GM18519 (cell line): ENCODE data around the gene GALNT15.

Experiments
- ATAC-seq: cut with Tn5 transposase; IDR thresholded peaks from one replicate; pipeline ENCODE4 v1.9.1; 2021; ENCODE audit warnings: mild to moderate bottlenecking, moderate library complexity; ENCODE audit not compliant: unreplicated experiment, low FRiP score

Gene GALNT15

DNA sequence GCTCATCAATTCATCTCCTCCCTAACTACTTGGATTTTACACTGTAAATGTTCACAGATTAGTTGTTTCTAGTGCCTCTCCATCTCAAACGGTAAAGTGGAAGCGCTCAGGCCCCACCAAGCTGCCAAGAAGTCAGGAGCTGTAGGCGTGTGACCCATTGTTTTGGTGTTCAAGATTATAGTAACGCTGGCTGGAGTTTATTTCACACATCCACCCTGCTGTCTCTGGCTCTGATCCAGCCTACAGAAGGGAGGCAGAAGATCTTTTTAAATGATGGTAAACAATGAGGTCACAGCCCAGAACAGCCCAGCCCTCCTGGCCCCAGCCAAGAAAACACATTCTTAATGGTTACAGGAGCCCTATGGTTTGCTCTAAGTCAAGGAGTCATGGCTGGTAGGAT is 25.7 kb upstream of the GALNT15 start:
- ATAC-seq: no peak

DNA sequence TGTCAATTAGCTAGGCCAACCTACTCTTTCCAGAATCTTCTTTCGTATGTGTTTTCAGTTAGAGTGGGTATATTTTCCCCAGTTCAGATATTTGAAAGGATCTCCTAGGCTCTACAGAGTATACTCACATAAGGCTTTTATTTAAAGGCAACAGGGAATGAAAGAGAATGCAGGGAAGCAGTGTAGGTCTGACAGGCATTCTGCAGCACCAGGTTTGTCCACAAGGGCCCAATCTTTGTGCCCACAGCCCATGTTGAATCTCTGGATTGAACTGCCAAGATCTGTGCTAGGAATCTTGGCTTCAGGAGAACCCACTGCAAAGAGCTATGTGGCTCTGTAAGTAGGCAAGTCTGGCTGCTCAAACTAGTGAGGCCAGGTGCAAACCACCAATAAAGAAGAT is 24.2 kb upstream of the GALNT15 start:
- ATAC-seq: no peak

DNA sequence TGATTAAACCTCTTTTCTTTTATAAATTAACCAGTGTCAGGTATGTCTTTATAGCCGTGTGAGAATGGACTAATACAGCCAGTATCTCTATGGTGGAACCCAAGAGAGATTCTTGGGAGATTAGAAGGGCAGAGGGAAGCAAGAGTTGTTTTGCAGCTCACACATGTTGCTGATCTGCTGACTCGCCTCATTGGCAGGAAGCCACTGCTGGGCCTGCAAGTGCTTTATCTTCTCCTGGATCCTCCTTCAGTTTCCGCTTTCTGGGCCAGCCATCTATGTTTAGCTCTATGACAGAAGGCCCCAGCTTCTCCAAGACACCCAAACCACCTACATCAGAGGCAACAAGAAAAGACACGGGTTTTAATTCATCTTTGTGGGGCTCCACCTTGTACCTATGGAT is 23.4 kb upstream of the GALNT15 start:
- no peak for ATAC-seq

DNA sequence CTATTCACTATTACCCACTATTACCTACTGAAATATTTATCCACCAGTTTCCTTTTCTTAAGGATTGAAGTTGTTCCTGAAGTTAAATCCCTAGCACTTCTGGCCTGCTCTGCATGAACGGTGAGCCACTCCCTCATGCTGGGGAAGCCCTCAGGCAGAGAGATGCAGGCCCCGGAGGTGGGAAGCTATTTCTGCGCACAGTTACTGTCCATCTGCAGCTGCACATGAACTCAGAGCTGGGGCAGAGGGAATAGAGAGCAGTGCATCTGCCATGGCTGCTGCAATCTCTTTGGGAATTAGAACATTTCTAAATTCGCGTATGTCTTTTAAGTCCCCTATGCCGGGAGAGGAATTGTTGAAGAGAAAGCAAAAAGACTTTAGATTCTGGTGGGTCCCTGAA is 6.3 kb upstream of the GALNT15 start:
- ATAC-seq: no peak

DNA sequence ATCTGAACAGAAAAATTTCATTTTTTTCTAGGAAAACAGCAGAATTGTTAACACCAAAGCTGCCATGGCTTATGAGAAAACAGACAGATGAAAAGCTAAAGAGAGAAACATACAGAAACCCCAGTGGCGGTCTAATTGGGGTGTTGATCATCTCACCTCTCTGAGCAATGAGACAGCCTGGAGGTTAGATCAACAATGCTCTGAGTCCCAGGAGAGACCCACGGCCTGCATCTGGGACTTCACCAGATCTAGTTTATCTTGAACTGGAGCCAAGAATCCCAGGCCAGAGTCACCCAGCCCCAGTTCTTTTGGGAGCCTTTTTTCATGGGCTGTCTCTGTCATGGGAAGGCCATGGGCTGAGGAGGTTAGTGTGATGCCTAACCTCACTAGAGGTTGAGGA is 3.5 kb upstream of the GALNT15 start:
- no peak for ATAC-seq

DNA sequence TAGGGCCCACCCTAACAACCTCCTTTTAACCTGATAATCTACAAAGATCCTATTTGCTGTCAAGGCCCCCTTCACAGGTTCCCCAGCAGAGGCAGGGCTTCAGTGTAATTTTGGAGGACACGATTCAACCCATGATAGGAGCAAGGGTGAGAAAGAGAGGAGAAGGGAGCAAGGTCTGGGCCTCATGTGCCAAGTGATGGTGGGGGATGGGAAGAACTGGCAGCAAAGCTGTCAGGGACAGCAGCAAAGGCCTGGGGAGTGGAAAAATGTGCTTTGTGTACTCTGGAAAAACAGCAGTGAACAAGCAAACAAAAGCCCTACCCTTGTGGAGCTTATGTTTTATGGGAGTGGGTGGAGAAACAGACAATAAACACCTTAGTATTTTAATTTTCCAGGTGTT is 2.7 kb upstream of the GALNT15 start:
- ATAC-seq: no peak

DNA sequence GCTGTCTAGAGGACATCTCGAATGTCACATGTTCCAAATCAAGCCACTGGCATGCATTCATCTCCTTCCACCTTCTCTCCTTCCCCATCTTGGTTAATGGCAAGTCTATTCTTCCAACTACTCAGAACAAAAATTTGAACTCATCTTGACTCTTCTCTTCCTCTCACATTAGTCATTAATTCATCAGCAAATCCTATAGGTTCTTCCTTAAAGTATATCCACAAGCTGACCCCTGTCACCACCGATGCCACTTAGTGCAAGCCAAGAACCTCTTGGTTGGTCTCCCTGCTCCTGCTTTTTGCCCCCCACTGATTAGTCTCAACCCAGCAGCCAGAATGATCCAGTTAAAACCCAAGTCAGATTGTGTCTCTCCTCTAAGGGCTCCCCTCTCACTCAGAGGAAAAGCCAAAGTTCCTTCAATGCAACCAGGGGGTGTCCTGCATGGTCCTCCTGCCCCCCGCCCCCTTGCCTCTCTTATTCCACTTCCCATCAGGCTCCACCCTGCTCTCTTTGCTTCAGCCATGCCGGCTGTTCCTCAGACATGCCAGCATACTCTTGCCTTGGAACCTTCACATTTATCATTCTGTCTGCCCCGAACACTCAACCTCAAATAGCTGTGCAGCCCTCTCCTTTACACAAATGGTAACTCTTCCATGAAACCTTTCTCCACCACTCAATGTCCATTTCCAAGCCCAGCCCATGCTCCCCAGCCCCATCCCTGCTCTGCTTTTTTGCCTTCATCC is 1.0 kb upstream of the GALNT15 start:
- no peak for ATAC-seq

DNA sequence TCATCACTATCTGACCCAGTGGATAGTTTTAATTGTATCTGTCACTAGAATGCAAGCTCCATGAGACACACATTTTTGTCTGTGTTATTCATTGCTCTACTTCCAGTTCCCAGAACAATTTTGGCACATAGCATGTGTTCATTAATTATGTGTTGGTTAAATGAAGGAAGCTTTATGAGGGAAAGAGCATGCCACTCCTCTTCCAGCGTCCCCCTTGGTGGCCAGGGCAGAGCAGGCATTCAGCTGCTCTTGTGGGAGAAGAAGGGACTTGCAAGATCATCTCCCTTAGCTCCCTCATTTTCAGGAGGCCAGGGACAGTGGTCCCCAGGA is 489 bp upstream of the GALNT15 start:
- no peak for ATAC-seq

DNA sequence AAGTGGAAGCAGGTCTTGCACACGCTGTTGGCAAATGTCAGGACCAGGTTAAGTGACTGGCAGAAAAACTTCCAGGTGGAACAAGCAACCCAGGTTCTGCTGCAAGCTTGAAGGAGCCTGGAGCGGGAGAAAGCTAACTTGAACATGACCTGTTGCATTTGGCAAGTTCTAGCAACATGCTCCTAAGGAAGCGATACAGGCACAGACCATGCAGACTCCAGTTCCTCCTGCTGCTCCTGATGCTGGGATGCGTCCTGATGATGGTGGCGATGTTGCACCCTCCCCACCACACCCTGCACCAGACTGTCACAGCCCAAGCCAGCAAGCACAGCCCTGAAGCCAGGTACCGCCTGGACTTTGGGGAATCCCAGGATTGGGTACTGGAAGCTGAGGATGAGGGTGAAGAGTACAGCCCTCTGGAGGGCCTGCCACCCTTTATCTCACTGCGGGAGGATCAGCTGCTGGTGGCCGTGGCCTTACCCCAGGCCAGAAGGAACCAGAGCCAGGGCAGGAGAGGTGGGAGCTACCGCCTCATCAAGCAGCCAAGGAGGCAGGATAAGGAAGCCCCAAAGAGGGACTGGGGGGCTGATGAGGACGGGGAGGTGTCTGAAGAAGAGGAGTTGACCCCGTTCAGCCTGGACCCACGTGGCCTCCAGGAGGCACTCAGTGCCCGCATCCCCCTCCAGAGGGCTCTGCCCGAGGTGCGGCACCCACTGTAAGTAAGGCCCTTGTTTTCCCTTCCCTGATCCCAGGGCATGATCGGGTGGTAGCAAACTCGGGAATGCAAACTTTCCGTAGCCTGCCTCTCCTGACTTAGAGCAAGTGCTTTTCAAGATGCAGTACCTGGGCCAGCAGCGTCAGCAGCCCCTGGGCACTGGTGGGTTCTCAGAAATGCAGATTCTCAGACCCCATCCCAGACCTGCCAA is 759 bp downstream of the GALNT15 start:
- no peak for ATAC-seq

DNA sequence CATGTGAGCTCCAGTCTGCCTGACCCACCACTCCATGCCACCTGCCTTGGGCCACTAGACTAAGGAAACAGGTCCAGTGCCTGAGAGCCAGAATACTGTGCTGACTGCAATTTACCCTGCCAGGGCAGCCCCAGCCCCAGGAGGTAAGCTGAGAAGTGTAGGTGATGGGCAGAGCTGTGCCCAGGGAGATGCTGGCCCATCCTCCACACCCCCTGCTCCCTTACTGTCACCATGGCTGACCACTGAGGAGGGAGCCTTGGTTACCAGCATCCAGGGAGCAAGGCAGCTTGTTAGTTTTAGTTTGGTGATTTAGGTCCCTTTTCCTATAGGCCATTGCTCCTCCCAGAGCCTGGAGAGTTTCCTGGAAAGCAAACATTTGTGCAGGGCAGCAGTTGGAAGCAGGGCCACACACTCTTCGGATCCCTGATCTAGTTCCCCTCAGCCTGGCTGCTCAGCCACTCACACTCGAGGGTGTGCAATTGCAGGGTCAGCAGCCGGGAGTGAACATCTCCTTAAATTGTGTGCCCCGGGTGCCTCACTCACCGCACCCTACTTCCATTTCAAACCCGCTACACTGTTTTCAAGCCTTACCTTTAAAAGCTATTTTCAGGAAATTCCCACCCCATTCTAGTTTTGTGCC is 2.0 kb downstream of the GALNT15 start:
- ATAC-seq: no peak

DNA sequence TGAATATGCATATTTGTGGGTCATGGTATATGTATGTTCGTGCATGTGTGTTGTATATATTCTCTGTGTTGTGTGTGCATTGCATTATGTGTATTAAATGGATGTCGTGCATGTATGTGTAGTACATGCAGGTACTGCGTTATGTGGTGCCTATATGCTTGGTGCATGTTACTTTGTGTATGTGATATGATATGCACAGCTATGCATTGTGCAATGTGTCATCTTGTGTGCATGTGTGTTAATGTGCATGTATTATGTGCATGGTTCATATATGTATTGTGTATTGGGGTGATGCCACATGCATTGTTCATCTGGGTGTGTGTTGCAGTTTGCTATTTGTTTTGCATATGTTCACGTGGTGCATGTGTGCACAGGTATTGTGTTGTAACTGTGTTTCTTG is 2.9 kb downstream of the GALNT15 start:
- no peak for ATAC-seq

DNA sequence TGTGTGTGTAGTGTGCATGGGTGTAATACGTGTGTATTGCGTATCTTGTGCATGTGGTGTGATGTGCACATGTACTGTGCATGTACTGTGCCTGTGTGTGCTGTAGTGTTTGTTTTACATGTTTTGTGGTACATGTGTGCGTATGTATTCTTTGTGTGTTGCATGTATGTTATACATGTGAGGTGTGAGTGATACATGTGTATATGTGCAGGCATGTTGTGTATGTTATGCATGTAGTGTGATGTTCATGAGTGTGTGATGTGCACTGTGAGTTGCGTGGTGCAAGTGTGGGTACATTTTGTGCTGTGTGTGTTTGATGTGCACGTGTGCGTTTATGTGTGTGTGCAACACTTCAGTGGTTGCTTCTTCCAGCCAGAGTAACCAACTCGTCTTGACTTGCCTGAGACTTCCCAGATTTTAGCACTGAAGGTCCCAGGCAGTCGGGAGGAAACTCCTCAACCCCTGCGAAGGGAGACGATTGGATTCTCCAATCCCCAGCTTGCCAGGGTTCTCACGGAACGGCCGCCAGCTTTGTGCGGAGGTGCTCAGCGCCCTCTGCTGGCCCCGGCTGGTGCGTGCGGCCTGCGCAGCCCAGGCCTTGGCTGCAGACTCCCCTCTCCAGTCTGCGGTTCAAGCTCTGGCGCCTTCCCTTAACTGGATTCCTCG is 3.6 kb downstream of the GALNT15 start:
- peak; percentile 49 for ATAC-seq

DNA sequence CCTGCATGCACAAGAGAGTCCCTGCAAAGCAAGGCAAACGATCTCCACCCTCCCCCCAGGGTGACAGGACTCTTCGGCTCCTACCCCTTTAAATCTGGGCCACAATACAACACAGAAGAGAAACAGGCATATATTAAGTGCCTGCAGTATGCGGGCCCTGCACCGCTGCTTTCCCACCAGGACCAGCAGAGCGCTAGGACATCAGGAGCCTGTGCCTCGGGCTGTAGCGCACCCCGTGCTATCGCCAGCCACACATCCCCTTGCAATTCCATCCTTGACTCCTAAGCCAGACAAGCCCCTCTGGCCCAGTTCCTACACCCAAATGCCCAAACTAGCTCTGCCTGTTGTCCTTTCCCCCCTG is 4.1 kb downstream of the GALNT15 start:
- no peak for ATAC-seq

DNA sequence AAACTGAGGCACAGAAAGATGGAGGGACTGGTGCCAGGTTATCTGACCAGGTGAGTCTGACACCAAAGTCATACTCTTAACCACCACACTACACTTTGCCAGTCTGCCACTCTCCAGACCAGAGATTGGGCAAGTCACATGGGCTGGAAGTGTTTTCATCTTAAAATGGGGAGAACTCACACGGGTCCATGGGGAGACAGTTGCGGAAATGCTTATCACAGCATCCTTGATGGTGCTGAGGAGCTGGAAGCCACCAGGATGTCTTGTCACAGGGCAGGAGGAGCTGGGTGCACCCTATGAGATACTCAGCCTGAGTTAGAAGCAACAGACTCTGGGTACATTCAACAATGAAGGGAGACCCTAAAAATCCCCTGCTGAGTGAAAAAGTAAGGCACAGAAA is 4.8 kb downstream of the GALNT15 start:
- no peak for ATAC-seq

DNA sequence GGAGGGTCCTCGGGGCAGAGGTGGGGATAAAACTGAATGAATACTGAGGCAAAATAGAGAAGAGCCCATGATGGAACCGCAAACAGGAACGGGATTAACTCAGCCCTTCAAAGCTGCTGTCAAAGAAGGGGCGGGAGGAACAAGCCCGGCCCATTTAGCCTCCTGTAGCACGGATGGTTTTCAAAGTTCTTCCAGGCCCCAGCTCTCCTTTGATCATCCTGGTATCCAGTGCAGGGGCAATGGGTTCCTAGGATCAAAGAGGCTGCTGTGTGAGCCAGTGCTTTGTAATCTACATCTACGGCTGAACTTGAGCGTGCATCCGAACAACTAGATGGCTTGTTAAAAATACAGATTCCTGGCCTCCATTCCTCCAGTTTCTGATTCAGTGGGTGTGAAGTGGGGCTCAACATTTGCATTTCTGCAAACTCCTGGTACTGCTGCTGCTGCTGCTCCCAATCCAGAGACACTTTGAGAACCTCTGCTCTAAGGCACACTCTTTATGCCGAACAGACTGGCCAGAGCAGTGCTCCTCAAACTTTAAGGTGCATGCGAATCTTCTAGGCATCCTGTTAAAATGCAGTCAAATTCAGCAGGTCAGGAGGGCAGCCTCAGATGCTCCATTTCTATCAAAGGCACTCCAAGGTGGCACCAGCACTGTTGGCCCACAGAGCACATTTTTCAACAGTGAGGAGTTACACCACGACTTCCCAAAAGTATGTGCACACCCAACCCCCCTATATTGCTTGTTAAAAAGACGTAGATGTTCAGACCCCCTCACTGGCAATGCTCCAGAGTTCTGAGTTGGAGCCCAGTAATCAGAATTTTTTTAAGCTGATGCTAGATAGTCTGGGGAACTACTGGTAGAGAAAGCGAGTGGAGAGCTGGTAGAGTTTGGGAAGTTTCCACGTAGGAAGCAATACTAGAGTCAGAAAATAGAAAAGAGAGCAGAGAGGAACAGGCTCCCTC is 5.6 kb downstream of the GALNT15 start:
- ATAC-seq: no peak

DNA sequence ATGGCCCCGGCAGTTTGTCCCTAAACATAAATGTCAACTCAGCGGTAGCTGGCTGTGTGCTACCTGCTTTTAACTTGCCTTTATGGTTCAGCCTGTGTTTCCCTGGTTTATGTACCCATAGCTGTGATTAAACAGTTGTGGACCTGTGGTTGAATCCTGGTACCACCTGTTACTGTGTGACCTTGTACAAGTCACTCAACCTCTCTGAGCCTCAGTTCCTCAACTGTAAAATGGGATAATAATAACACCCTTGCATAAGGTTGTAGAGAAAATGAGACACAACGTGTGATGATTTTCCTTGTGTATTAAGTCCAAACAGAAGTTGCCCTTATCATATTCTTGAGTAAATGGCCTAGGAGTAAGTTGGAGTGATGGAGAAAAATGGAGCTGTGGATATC is 6.3 kb downstream of the GALNT15 start:
- ATAC-seq: no peak

DNA sequence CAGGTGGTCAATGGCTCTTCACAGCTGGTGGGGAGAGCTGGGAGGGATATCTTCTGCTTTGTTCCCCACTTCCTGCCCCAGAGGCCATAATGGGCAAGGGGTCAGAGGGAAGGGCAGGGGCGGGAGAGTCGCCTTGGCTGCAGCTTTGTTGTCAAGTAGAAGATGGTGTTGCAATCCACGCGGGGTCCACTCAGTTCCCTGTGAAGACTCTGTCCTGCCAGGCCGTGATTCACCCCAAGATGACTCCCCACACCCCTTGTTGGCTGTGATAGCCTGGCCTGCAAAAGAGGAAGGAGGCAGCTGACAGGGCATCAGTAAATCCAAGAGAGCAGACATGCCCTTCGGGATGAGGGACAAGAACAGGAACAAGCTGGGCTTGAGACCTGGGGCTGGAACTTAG is 6.9 kb downstream of the GALNT15 start:
- ATAC-seq: no peak

DNA sequence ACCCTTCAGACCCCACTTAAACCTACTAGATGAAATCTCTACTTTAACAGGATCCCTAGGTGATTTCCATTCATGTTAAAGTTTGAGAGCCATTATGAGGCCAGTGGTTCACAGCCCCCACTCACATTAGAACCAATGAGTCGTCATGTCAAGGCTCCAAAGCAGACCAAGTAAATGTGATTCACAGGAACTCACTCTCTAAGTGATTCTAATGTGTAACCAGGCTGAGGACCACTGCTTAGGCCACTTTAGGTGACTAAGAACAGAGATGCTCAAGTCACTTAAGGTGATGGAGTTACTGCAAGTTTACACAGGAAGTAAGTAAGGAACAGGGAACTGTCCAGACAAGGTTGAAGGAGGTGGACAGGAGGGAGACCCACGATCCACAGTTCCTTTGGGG is 7.7 kb downstream of the GALNT15 start:
- no peak for ATAC-seq

DNA sequence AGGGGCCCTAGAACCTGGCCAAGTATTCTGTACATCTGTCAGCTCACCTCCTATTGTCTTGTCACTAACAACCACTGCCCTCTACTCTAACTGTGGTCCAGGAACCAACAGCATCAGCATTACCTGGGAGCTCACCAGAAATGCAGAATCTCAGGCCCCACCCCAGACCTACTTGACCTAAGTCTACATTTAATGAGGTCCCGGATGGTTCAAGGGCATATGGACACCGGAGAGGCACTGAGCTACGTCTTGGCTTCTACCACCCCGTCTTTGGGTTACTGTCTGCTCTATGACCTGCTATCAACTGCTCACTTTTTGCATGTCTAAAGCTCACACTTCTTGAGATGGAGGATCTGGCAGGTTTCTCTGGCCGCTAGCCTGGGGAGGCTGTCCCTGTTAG is 8.1 kb downstream of the GALNT15 start:
- ATAC-seq: no peak

DNA sequence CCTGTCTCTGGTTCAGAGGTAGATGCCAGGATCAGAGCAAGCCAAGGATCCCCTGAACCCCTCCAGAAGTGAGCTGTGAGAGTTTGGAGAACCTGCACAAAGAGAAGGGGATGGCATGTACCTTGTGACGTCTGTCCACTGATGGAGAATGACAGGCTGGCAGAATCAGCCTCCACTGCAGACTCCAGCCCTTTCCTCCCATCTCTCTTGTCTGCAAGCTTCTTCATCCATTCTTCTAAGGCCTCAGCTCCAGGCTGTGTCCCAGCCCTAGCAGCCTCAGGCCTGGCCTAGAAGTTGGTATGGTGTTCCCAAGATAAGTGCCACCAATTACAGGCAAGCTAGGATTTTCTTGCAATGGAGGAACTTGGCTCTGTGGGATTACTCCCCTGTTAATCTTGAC is 8.6 kb downstream of the GALNT15 start:
- no peak for ATAC-seq
